Upper lobe of right lung (tissue), 1 donor: ENCODE data around the gene PAPPA2. TPM values are rescaled to one million over a fixed set of nuclear protein-coding genes. Genes with fewer than 3 reads are reported as not detected.
"Not testable (repeated sequence)": the region's sequence is repeated elsewhere in the genome, so short reads cannot be mapped to it uniquely, and the experiment has no call there.

ENCODE experiments used
- ATAC-seq: fragments of 200-7000 bp; cut with Tn5 transposase; one replicate; pipeline ENCODE4 v1.9.1; 2020; ENCODE audit warnings: mild to moderate bottlenecking, moderate library complexity
- DNase-seq: peaks from one replicate; pipeline ENCODE4 v3.0.0-alpha.2; 2020
- H3K27ac ChIP-seq: fragments of 200-600 bp; one replicate; pipeline ENCODE4 v1.8.0; 2022
- H3K27me3 ChIP-seq: fragments of 200-600 bp; one replicate; pipeline ENCODE4 v1.8.0; 2022; ENCODE audit warnings: mild to moderate bottlenecking
- H3K36me3 ChIP-seq: fragments of 200-600 bp; one replicate; pipeline ENCODE4 v1.8.0; 2022
- H3K4me1 ChIP-seq: fragments of 200-600 bp; one replicate; pipeline ENCODE4 v1.8.0; 2022
- H3K4me3 ChIP-seq: fragments of 200-600 bp; one replicate; pipeline ENCODE4 v1.8.0; 2022; ENCODE audit warnings: mild to moderate bottlenecking
- H3K9me3 ChIP-seq: fragments of 200-600 bp; one replicate; pipeline ENCODE4 v1.8.0; 2022
- CTCF ChIP-seq: fragments of 200-600 bp; IDR thresholded peaks from one replicate; pipeline ENCODE4 v1.8.0; 2022; ENCODE audit warnings: antibody characterized with exemption
- intact Hi-C: fragments of 100-400 bp; cut with DNase I; formaldehyde crosslinking; loops from one replicate; pipeline ENCODE4 v1.11.0; 2022
- total RNA-seq: library from RNA; stranded (reverse); fragmentation: NEBNext Ultra II Directional; extraction: Animal tissue kit (Norgen Biotek cat#: 25700); gene quantifications from one replicate; pipeline ENCODE4 v1.2.1, GENCODE V29; 2021
- donor health status: DM: no; HTN: yes; CAD: no; lungs with severe emphysema.

PAPPA2 gene
- total RNA-seq, 1 donor from 2014 or later = 0.17 TPM

GRCh38 chr1:176617881-176618280, 154.9 kb downstream of the PAPPA2 start:
- no peaks in the 10 kb centered on the region for H3K9me3 ChIP-seq
- no peak overlapping the region for H3K27ac ChIP-seq
- no peak for TF ChIP-seq CTCF
- H3K4me3 ChIP-seq = no peak overlapping the region
- intact Hi-C loops = no loop called here
- H3K36me3 ChIP-seq = no peaks in the 10 kb centered on the region
- H3K4me1 ChIP-seq = no peaks in the 10 kb centered on the region
- DNase-seq = no peak
- H3K27me3 ChIP-seq = no peaks in the 10 kb centered on the region
- no peak for ATAC-seq

DNA sequence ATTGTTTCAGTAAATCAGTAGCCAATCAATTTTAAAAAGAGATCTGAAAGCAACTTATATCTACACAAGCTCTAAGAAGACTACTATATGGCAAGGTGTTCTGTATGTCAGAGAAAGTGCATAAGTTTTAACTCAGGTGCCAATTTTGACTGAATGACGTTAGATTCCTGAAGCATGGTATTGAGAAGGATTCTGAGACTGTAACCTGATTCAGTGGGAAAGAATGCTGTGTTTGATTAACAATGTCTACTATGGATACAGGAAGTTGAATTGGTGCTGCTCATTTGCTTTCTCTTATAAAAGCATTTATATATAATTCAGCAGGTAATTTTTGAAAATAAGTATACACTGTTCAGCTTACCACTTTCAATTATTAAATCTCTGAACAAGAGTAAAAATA, 156.3 kb downstream of the PAPPA2 start:
- Histone ChIP-seq H3K4me1 (no peaks in the 10 kb centered on the region), H3K36me3 (no peaks in the 10 kb centered on the region), H3K27me3 (no peaks in the 10 kb centered on the region), H3K4me3 (no peak overlapping the region), H3K27ac (no peak overlapping the region), H3K9me3 (no peaks in the 10 kb centered on the region)
- no peak for TF ChIP-seq CTCF
- DNase-seq (no peak), ATAC-seq (no peak)
- intact Hi-C loops = no loop called here

- ATAC-seq = no peak
- H3K9me3 ChIP-seq = no peaks in the 10 kb centered on the region
- no peak overlapping the region for H3K27ac ChIP-seq
- no peak for TF ChIP-seq CTCF
- no peaks in the 10 kb centered on the region for H3K36me3 ChIP-seq
- DNase-seq = no peak
- intact Hi-C loops = no loop called here
- H3K27me3 ChIP-seq = no peaks in the 10 kb centered on the region
- H3K4me1 ChIP-seq = no peaks in the 10 kb centered on the region
- no peak overlapping the region for H3K4me3 ChIP-seq
These were observed 162.4 kb downstream of the PAPPA2 start for GRCh38 chr1:176625365-176625764.

- ATAC-seq = no peak
- DNase-seq = no peak
- no peak for TF ChIP-seq CTCF
These were observed 163.6 kb downstream of the PAPPA2 start for GRCh38 chr1:176626572-176627061.

DNA sequence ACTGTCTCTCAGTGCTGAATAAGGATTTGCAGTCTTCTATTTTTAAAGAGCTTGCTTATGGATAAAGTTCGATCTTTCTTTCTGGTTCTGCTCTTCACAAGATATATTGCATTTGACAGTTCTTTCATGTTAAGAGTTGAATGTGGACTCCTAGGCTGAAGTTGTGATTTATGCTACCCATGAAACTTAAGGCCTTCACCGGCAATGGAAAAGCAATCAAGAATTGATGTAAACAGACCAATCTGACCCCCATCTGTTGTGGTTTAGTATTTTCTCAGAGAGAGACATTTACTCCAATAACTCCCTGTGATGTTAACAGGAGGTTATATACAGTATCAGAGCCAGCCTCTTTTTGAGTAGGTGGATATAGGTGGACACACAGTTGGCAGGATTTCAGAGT, 165.8 kb downstream of the PAPPA2 start:
- Histone ChIP-seq H3K27ac (no peak overlapping the region), H3K36me3 (no peaks in the 10 kb centered on the region), H3K4me1 (no peaks in the 10 kb centered on the region), H3K9me3 (no peaks in the 10 kb centered on the region), H3K4me3 (no peak overlapping the region), H3K27me3 (no peaks in the 10 kb centered on the region)
- intact Hi-C loops = no loop called here
- no peak for ATAC-seq
- DNase-seq = no peak
- TF ChIP-seq CTCF = no peak

More at GRCh38 chr1:176626572-176627061, 163.6 kb downstream of the PAPPA2 start:
- no peak overlapping the region for H3K27ac ChIP-seq
- no peaks in the 10 kb centered on the region for H3K36me3 ChIP-seq
- intact Hi-C loops = no loop called here
- no peak overlapping the region for H3K4me3 ChIP-seq
- no peaks in the 10 kb centered on the region for H3K27me3 ChIP-seq
- H3K4me1 ChIP-seq = no peaks in the 10 kb centered on the region
- no peaks in the 10 kb centered on the region for H3K9me3 ChIP-seq

- H3K27me3 ChIP-seq, H3K9me3 ChIP-seq, DNase-seq, intact Hi-C loops, ATAC-seq, H3K4me3 ChIP-seq, H3K4me1 ChIP-seq, H3K27ac ChIP-seq, H3K36me3 ChIP-seq: not testable (repeated sequence)
These were observed 171.8 kb downstream of the PAPPA2 start for GRCh38 chr1:176634733-176635132.
